ENCODE results near the gene KIAA0232.

GRCh38 chr4:6763330-6763851 lies 19.1 kb upstream of the KIAA0232 start:
- TF ChIP-seq POLR2A (IDR thresholded peaks at IDR 0.05; ENCODE audit: low read length) (no peak), GATA1 (IDR thresholded peaks at IDR 0.05; ENCODE audit: low read depth, low read length) (no peak)
